ENCODE measurements around the gene ARHGEF12.

Gene ARHGEF12

GRCh38 chr11:120335908-120336640 lies at the start of gene ARHGEF12:
TSS of gene ARHGEF12 (plus strand) at chr11:120336413. CDS start at chr11:120337244, 831 bp downstream.
- peak; percentile 91 for DNase-seq (ENCODE audit: low spot score)

- DNase-seq (ENCODE audit: low spot score): no peak
Observed at GRCh38 chr11:120288021-120288420, 48.2 kb upstream of the ARHGEF12 start.

- no peak for DNase-seq (ENCODE audit: low spot score)
Observed at GRCh38 chr11:120289426-120289825, 46.8 kb upstream of the ARHGEF12 start.

- DNase-seq (ENCODE audit: low spot score): no peak
Observed at GRCh38 chr11:120290956-120291355, 45.3 kb upstream of the ARHGEF12 start.

- no peak for DNase-seq (ENCODE audit: low spot score)
Observed at GRCh38 chr11:120293038-120293800, 43.0 kb upstream of the ARHGEF12 start.

- DNase-seq (ENCODE audit: low spot score): no peak
Observed at GRCh38 chr11:120294096-120294495, 42.1 kb upstream of the ARHGEF12 start.

GRCh38 chr11:120295099-120295498 lies 41.1 kb upstream of the ARHGEF12 start:
- no peak for DNase-seq (ENCODE audit: low spot score)

GRCh38 chr11:120296554-120296953 lies 39.7 kb upstream of the ARHGEF12 start:
- DNase-seq (ENCODE audit: low spot score): no peak

- no peak for DNase-seq (ENCODE audit: low spot score)
Observed at GRCh38 chr11:120298461-120298860, 37.8 kb upstream of the ARHGEF12 start.

GRCh38 chr11:120302001-120302805 lies 34.0 kb upstream of the ARHGEF12 start:
- no peak for DNase-seq (ENCODE audit: low spot score)

- DNase-seq (ENCODE audit: low spot score): peak; percentile 76
Observed at GRCh38 chr11:120303004-120303637, 33.1 kb upstream of the ARHGEF12 start.

GRCh38 chr11:120304526-120304925 lies 31.7 kb upstream of the ARHGEF12 start:
- no peak for DNase-seq (ENCODE audit: low spot score)

GRCh38 chr11:120305286-120305685 lies 30.9 kb upstream of the ARHGEF12 start:
- no peak for DNase-seq (ENCODE audit: low spot score)

GRCh38 chr11:120306519-120307242 lies 29.5 kb upstream of the ARHGEF12 start:
- DNase-seq (ENCODE audit: low spot score): no peak

GRCh38 chr11:120307476-120307875 lies 28.7 kb upstream of the ARHGEF12 start:
- no peak for DNase-seq (ENCODE audit: low spot score)

GRCh38 chr11:120308081-120308480 lies 28.1 kb upstream of the ARHGEF12 start:
- DNase-seq (ENCODE audit: low spot score): no peak

- DNase-seq (ENCODE audit: low spot score): no peak
Observed at GRCh38 chr11:120310870-120311269, 25.3 kb upstream of the ARHGEF12 start.

- no peak for DNase-seq (ENCODE audit: low spot score)
Observed at GRCh38 chr11:120314861-120315260, 21.4 kb upstream of the ARHGEF12 start.

GRCh38 chr11:120316880-120317688 lies 19.1 kb upstream of the ARHGEF12 start:
- DNase-seq (ENCODE audit: low spot score): peak; percentile 51

- DNase-seq (ENCODE audit: low spot score): no peak
Observed at GRCh38 chr11:120317689-120318480, 18.3 kb upstream of the ARHGEF12 start.
